Activated CD8-positive, alpha-beta memory T cell treated with anti-CD3 and anti-CD28 coated beads for 4 hours (primary cell): ENCODE data around the gene NUMBL.
"Not testable (repeated sequence)": the region's sequence is repeated elsewhere in the genome, so short reads cannot be mapped to it uniquely, and the experiment has no call there.

ENCODE experiments used
- DNase-seq, 2 donors: peaks; one replicate each; pipeline ENCODE4 v3.0.0-alpha.2; 2020; ENCODE audit warnings: low read depth in 2 of 2

NUMBL gene

DNA sequence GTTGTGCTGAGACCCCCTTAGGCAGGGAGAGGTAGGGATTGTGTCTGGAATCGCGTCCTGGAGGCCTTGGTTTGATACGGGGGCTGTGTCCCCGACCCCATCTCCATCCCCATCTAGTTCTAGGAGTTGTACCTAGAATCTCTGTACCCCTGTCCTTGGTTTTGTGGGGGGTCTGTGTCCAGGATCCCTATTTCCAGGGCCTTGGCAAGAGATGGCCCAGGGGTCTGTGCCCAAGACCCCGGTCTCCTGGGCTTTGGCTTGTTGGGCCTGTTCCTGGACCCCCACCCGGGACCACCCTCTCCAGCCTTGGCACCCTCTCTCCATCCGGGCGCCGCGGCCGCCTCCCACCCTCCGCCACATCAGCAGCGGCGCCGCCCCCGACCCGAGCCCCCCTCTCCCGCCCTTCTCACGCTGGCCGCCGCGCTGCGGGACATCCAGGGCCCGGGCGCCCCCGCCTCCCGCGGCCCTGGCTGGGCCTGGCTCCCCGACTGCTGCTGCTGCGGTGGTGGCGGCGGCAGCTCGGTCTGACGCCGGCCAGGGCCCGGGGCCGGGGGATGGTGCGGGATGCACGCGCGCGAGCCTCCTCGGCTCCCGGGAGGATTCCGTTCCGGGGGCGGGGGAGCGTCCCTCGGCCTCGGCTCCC, at the start of gene NUMBL:
Gene NUMBL (minus strand): TSS at position 602 of the 643 bp plus-strand sequence. CDS start 168 bp downstream, at position 434.
- DNase-seq, result no peak

DNA sequence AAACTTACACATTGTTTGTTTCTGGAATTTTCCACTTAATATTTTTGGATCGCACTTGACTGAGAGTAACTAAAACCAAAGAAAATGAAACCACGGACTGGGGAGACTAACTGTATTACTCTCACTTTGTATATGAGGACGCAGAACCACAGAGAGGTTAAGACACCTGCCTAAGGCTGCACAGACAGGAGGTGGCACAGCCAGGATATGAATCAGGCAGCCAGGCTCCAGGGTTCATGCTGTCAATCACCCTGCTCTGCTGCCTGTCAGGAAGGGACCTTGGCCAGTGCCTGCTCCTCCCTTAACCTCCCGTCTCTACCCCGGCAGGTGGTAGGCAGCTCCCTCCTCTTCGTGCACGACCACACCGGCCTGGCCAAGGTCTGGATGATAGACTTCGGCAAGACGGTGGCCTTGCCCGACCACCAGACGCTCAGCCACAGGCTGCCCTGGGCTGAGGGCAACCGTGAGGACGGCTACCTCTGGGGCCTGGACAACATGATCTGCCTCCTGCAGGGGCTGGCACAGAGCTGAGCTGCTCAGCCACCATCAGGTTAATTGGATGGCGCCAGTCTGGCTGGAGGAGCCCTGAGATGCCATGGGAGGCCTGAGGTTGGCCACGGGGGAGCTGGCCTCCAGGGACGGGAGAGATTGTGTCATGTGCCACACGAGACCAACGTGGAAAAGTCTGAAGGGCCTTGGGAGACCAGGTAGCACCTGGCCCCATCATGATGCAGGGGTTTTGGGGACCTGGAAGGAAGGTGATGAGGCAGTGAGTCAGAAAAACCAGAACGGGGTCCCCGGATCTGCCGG, 48.8 kb upstream of the NUMBL start:
- no peak for DNase-seq

DNA sequence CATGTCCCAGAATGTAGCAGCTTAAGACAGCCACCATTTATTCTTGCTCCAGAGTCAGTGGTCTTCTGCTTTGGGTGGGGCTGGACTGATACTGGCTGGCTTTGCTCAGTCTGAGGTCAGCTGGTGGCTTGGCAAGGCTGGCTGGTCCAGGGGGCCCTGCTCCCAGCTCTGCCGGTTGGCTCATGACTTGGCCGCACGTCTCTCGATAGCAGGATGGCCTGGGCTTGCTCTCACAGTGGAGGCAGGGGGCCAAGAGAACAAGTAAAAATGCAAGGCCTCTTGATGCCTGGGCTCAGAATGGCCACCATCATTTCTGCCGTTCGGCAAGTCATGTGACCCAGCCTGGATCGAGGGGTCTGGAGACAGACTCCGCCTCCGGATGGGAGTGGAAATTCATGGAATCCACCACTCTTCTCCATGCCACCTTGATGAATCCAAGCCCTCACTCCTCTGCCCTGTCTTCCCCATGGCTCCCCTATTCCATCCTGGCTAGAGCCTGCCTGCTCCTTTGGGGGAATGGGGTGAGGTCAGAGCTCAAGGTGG, 46.7 kb upstream of the NUMBL start:
- DNase-seq, result no peak

DNA sequence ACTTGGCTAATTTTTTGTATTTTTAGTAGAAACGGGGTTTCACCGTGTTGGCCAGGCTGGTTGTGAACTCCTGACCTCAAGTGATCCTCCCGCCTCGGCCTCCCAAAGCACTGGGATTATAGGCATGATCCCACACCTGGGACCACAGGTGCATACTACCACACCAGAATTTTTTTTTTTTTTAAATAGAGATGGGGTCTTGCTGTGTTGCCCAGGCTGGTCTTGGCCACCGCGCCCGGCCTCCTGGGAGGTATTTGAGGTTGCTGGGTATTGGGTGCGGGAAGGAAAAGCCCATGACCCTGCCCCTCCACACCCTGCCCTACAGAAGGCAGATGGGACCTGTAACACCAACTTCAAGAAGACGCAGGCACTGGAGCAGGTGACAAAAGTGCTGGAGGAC, 46.2 kb upstream of the NUMBL start:
- DNase-seq, result no peak

DNA sequence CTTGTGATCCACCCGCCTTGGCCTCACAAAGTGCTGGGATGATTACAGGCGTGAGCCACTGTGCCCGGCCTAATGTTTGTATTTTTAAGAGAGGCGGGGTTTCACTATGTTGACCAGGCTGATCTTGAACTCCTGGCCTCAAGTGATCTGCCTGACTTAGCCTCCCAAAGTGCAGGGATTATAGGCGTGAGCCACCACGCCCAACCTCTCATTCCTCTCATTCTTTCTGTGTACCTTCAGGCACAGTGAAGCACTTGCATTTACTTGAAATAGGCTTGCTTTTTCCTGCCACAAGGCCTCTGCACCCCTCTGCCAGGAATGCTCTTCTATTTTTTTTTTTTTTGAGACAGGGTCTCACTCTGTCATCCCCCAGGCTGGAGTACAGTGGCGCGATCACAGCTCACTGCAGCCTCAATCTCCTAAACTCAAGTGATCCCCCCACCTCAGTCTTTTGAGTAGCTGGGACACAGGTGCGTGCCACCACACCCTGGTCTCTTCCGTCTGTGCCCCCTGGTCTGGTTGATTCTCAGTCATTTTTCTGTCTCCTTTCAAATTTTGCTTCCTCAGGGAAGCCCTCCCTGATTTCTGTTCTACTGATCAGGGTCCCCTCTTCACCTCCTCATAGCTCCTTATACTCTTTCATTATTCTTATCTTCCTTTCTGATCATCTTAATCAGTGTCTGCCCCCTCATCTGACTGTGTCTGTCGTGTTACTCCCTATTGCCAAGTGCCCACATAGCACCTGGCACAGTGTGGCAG, 44.7 kb upstream of the NUMBL start:
- no peak for DNase-seq

DNA sequence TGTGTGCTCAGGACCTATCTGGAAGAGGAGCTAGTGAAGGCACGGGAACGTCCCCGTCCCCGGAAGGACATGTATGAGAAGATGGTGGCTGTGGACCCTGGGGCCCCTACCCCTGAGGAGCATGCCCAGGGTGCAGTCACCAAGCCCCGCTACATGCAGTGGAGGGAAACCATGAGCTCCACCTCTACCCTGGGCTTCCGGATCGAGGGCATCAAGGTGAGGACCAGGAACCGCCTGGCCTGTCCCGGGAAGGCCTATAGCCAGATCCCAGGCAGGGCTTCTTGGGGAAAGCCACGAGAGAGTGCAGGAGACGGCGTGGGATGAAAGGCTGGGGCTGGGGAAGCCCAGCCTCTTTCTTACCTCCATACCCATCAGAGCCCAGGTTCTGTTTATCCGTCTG, 42.7 kb upstream of the NUMBL start:
- no peak for DNase-seq

DNA sequence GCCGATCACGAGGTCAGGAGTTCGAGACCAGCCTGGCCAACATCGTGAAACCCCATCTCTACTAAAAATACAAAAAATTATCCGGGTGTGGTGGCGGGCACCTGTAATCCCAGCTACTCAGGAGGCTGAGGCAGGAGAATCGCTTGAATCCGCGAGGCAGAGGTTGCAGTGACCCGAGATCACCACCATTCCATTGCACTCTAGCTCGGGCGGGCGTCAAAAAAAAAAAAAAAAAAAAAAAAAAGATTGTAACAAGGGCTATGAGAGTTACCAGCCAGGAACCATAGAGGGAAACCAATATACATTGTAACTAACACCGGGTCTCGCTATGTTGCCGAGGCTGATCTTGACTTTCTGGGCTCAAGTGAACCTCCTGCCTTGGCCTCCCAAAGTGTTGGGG, 41.9 kb upstream of the NUMBL start:
- DNase-seq, result not testable (repeated sequence)

DNA sequence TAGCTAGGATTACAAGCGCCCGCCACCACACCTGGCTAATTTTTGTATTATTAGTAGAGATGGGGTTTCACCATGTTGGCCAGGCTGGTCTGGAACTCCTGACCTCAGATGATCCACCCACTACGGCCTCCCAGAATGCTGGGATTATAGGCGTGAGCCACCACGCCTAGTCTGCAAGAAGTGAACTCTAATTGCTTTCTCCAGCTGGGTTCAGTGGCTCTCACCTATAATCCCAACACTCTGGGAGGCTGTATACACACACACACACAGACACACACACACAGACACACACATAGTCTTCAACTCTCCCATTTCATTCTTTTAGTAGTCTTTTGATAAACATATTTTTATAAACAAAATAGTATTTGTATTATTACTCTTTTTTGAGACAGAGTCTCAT, 39.6 kb upstream of the NUMBL start:
- not testable (repeated sequence) for DNase-seq

DNA sequence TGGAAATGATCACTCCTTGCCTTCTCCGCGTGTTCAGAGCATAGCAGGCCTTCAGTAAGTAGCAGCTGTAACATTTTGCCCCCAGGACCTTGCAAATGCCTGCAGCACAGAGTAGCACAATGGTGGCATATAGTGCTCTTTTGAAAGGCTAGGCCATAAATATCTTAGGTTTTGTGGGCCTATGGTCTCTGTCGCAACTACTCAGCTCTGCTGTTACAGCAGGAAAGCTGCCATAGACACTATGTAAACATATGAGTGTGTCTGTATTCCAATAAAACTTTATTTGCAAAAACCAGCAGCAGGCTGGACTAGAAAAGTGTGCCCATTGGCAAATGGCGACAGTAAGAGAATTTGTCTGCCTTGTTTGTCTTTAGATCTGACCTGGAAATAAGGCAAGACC, 35.8 kb upstream of the NUMBL start:
- DNase-seq, result no peak

DNA sequence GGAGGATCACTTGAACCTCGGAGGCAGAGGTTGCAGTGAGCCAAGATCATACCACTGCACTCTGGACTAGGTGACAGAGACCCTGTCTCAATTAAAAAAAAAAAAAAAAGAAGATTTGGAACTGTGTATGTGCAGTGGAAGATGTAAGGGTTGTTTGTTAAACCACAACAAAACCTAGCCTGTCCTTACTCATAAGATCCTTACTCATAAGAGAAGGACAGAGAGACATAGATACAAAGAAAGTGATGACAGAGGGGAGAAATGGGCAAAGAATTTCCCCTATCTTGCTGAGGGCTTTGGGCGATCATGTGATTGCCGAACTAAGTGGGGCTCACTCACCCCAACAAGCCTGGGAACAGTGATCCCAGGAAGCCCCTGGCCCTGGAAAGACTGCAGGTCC, 34.4 kb upstream of the NUMBL start:
- DNase-seq, result no peak

DNA sequence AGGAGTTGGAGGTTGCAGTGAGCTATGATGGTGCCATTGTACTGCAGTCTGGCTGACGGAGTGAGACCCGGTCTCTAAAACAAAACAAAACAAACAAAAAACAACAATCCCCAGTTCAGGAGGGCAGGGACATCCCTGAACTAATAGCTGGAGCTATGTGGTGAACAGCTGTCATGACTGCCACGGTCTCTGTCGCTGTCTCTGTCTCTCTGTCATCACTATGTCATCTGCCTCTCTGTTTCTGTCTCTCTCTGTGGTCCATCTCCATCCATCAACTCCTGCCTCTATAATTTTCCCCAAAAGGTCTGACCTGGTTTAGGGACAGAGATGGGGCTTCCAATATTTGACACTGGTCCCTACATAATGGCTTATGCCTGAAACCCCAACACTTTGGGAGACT, 33.9 kb upstream of the NUMBL start:
- DNase-seq, result no peak

DNA sequence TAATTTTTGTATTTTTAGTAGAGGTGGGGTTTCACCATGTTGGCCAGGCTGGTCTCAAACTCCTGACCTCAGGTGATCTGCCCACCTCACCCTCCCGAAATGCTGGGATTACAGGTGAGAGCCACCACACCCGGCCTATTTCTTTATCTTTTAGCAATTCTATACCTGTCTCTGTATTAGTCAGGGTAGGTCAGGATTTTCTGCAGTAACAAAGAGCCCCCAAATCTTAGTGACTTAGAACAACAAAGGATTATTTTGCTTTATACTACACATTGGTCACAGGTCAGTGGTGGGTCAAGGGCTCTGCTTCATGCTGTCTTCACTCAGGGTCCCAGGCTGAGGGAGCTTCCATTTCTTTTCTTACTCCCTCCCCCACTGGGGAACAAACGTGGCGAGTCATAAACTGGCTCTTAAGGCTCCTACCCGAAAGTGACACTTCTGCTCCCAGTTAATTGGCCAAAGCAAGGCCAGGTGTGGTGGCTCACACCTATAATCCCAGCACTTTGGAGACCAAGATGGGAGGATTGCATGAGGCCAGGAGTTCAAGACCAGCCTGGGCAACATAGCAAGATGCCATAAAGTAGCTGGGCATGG, 33.3 kb upstream of the NUMBL start:
- DNase-seq, result no peak

DNA sequence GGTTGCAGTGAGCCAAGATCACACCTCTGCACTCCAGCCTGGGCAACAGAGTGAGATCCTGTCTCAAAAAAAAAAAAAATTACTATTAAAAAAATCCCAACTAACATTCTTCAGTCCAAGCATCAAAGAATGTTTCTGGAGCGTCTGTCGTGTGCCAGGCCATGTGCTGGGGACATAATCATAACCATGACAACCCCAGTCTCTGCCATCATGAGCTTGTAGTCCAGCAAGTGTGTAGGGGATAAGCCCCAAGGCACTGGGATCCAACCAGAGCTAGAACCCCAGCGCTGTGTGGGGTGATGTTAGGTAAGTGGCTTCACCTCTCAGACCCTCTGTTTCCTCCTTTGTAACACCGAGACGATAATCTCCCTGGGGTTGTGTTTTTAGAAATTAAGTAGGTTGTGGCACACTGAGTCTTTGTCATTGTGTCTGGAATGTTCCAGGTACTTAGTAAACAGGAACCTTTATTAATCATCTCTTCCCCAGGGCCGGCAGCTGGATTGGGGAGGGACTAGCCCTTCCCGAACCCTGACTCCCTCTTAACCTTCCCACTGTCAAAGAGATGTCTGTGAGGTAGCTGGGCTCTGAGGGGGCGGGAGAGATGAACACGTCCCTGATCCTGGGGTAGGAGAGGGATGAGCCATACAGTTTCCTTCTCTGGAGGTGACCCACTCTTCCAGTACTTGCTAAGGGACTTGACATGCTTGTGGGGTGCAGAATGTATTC, 31.6 kb upstream of the NUMBL start:
- DNase-seq, result no peak

DNA sequence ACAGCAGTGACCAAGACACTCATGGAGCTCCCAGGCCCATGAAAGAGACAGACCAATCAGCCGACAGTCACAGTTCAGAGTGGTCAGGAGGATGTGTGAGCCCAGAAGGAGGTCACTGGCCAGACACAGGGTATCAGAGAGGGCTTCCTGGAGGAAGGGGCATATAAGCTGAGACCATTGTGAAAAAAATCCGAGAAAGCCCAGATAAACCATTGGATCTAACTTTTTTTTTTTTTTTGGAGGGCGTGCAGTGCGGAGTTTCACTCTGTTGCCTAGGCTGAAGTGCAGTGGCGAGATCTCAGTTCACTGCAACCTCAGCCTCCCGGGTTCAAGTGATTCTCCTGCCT, 30.7 kb upstream of the NUMBL start:
- DNase-seq, result no peak

DNA sequence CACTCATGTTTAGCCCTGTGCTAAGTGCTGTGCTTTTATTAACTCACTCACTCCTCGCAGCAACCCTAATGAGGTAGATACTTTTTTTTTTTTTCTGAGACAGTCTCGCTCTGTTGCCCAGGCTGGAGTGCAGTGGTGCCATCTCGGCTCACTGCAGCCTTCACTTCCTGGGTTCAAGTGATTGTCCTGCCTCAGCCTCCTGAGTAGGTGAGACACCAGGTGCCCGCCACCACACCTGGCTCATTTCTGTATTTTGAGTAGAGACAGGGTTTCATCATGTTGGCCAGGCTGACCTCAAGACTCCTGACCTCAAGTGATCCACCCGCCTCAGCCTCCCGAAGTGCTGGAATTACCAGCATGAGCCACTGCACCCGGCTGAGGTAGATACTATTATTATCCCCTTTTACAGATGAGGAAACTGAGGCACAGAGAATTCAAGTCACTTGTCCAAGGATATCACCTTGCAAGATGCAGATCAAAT, 29.0 kb upstream of the NUMBL start:
- DNase-seq, result no peak

DNA sequence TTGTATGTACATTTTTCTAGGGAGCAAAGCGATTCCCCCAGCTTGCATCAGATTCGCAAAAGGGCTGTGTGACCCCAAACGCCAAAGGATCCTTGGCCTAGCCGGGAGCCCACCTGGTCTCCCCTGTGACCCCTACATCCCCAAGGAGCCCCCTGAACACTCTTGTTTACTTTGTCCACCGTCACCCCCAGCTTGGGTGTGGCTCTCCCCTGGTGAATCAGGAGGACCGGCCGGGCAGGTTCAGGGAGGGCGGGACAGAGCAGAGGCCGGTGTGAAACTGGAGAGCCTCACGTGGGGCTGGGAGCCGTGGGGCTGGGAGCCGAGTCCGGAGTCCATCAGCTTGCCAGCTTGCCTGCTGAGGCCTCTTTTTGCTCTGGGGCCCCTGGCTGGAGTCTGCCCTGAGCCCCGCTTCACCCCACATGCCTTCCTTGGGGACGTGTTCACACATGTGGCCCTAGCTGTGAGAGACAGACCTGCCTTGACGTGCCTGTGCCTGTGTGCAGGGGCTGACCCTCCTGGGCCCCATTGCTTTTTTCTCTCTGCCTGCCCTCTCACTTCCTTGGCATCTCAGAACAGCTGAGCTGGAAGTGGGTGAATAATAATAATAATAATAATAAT, 28.4 kb upstream of the NUMBL start:
- DNase-seq, result no peak

DNA sequence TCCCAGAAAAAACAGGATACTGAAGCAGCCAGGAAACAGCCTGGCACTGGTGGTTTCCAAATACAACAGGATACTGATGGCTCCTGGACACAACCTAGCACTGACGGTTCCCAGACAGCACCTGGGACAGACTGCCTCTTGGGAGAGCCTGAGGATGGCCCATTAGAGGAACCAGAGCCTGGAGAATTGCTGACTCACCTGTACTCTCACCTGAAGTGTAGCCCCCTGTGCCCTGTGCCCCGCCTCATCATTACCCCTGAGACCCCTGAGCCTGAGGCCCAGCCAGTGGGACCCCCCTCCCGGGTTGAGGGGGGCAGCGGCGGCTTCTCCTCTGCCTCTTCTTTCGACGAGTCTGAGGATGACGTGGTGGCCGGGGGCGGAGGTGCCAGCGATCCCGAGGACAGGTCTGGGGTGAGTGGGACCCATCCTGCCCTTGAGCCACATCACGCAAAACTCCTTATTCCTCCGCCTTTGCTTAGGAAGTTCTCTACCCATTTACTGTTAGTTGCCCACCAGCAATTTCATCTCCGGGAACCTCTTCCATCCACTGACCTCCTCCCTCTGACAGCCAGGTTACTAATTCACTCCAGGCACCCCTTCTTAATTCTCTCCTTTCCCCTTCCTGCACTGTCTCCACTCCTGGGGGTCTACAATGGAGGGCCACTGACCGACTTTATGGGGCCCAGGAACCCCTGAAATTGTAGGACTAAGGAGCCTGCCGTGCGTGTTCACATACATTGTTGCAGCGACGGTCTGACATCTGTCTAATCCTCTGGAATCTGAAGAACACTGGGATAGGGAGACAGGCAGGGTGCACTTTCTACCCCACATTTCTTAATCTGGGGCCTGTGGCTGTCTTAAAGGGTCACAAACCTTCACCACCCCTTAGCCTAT, 27.7 kb upstream of the NUMBL start:
- no peak for DNase-seq

DNA sequence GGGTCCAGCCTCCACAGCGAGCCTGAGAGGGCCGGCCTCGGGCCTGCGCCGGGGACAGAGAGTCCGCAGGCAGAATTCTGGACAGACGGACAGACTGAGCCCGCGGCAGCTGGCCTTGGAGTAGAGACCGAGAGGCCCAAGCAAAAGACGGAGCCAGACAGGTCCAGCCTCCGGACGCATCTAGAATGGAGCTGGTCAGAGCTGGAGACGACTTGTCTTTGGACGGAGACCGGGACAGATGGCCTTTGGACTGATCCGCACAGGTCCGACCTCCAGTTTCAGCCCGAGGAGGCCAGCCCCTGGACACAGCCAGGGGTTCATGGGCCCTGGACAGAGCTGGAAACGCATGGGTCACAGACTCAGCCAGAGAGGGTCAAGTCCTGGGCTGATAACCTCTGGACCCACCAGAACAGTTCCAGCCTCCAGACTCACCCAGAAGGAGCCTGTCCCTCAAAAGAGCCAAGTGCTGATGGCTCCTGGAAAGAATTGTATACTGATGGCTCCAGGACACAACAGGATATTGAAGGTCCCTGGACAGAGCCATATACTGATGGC, 27.0 kb upstream of the NUMBL start:
- no peak for DNase-seq

DNA sequence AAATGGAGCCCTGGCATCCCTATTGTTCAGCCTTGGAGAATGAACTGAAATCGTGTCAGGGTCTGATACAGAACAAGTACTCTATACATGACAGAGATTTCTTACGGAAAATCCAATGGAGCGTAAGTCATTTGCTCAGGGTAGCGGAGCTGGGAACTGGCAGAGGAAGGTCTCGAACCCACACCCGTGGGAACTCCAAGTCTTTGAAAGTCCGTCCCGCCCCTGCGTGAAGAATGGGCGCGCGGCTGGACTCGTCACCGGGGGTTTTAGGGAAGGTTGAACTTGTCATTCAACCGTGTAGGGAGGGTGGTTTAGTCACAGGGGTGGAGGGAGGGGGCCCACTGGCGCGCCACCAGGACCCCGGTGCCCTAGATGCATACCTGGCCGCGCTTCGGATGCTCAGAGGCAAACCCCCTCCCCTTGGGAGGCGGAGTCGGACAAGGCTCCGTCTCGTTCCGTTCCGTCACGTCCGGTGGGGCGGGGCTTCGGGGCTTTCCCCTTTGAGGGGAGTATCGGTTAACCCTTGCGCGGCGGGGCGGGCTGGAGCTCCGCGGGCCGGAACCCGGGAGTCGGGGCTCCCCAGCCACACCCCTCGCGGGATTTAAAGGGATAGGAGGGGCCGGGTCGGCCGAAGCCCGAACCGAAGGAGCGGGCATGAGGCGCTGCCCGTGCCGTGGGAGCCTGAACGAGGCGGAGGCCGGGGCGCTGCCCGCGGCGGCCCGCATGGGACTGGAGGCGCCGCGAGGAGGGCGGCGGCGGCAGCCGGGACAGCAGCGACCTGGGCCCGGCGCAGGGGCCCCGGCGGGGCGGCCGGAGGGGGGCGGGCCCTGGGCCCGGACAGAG, 26.3 kb upstream of the NUMBL start, which contains the start of the genes COQ8B and ITPKC:
Gene COQ8B (minus strand): TSS at position 405 of the 843 bp plus-strand sequence. CDS start 2,254 bp downstream, outside the sequence.
Gene ITPKC (plus strand): TSS at position 631 of the 843 bp plus-strand sequence. CDS start 24 bp downstream, at position 655.
- DNase-seq, result peak; percentile 100
